Fibroblast of skin of abdomen (primary cell): Measurements from ENCODE around the gene LHCGR.
"Not testable (repeated sequence)": the region's sequence is repeated elsewhere in the genome, so short reads cannot be mapped to it uniquely, and the experiment has no call there.

Experiments used
- DNase-seq: peaks from one replicate; pipeline ENCODE4 v3.0.0-alpha.2; 2013

LHCGR gene

GRCh38 chr2:48739236-48739635 is 16.3 kb downstream of the LHCGR start:
- DNase-seq, result not testable (repeated sequence)

- peak; percentile 33 for DNase-seq
These were observed 16.7 kb downstream of the LHCGR start for GRCh38 chr2:48738806-48739205.

- no peak for DNase-seq
These were observed 19.3 kb downstream of the LHCGR start for GRCh38 chr2:48736251-48736650.

- no peak for DNase-seq
These were observed 20.8 kb downstream of the LHCGR start for GRCh38 chr2:48734576-48735303.

GRCh38 chr2:48733067-48733503 is 22.4 kb downstream of the LHCGR start:
- no peak for DNase-seq

- no peak for DNase-seq
These were observed 26.7 kb downstream of the LHCGR start for GRCh38 chr2:48728840-48729239.

GRCh38 chr2:48728295-48728694 is 27.2 kb downstream of the LHCGR start:
- DNase-seq, result no peak

- DNase-seq, result no peak
These were observed 28.0 kb downstream of the LHCGR start for GRCh38 chr2:48727560-48727959.

GRCh38 chr2:48725696-48726494 is 29.6 kb downstream of the LHCGR start:
- DNase-seq, result no peak

GRCh38 chr2:48724278-48724677 is 31.2 kb downstream of the LHCGR start:
- no peak for DNase-seq

- DNase-seq, result peak; percentile 90
These were observed 32.4 kb downstream of the LHCGR start for GRCh38 chr2:48723129-48723528.

GRCh38 chr2:48722391-48722790 is 33.1 kb downstream of the LHCGR start:
- DNase-seq, result no peak

- no peak for DNase-seq
These were observed 34.4 kb downstream of the LHCGR start for GRCh38 chr2:48721158-48721557.

GRCh38 chr2:48719480-48720177 is 35.9 kb downstream of the LHCGR start:
- DNase-seq, result peak; percentile 22

GRCh38 chr2:48717846-48718245 is 37.7 kb downstream of the LHCGR start:
- no peak for DNase-seq

GRCh38 chr2:48715956-48716355 is 39.6 kb downstream of the LHCGR start:
- peak; percentile 73 for DNase-seq

GRCh38 chr2:48715042-48715899 is 40.3 kb downstream of the LHCGR start:
- peak; percentile 77 for DNase-seq

- DNase-seq, result peak; percentile 56
These were observed 41.3 kb downstream of the LHCGR start for GRCh38 chr2:48714245-48714644.

- DNase-seq, result no peak
These were observed 41.9 kb downstream of the LHCGR start for GRCh38 chr2:48713647-48714046.

- no peak for DNase-seq
These were observed 43.4 kb downstream of the LHCGR start for GRCh38 chr2:48712151-48712550.

- no peak for DNase-seq
These were observed 44.2 kb downstream of the LHCGR start for GRCh38 chr2:48711343-48711742.
